Mesendoderm (in vitro differentiated cells): ENCODE measurements around the gene PARK7.

Experiments
- DNase-seq: peaks from one replicate; pipeline ENCODE4 v3.0.0; 2013
- H2AK5ac ChIP-seq: 2 replicates; pipeline ENCODE4 v1.6.1; 2013; ENCODE audit warnings: low read length, inconsistent platforms
- H2BK120ac ChIP-seq: 2 replicates; pipeline ENCODE4 v1.6.1; 2013; ENCODE audit warnings: low read depth, mild to moderate bottlenecking, low read length, moderate library complexity, mixed read lengths
- H2BK15ac ChIP-seq: replicated peaks from 2 replicates; pipeline ENCODE4 v1.6.1; 2013; ENCODE audit warnings: low read depth, mild to moderate bottlenecking, moderate library complexity
- H2BK5ac ChIP-seq: 2 replicates; pipeline ENCODE4 v1.6.1; 2013; ENCODE audit warnings: low read length, inconsistent platforms
- H3K18ac ChIP-seq: 2 replicates; pipeline ENCODE4 v1.6.1; 2013; ENCODE audit warnings: mild to moderate bottlenecking, low read length, mixed read lengths
- H3K23ac ChIP-seq: one replicate; pipeline ENCODE4 v1.6.1; 2013; ENCODE audit warnings: low read length
- H3K27ac ChIP-seq: 2 replicates; pipeline ENCODE4 v1.5.1; 2013; ENCODE audit warnings: low read depth, mild to moderate bottlenecking, inconsistent platforms, low read length, moderate library complexity
- H3K27me3 ChIP-seq: 2 replicates; pipeline ENCODE4 v1.6.1; 2013; ENCODE audit warnings: low read length, control low read depth, mild to moderate bottlenecking, inconsistent platforms; ENCODE audit not compliant: insufficient read depth, poor library complexity
- H3K36me3 ChIP-seq: 2 replicates; pipeline ENCODE4 v1.6.1; 2013; ENCODE audit warnings: low read length, inconsistent platforms; ENCODE audit not compliant: control insufficient read depth, insufficient read depth
- H3K4ac ChIP-seq: one replicate; pipeline ENCODE4 v1.6.1; 2013; ENCODE audit warnings: low read depth, mild to moderate bottlenecking, low read length, moderate library complexity
- H3K4me1 ChIP-seq: 2 replicates; pipeline ENCODE4 v1.6.1; 2013; ENCODE audit warnings: low read depth, low read length, inconsistent platforms; ENCODE audit not compliant: control insufficient read depth
- H3K4me2 ChIP-seq: 2 replicates; pipeline ENCODE4 v1.6.1; 2013; ENCODE audit warnings: low read length
- H3K4me3 ChIP-seq: 2 replicates; pipeline ENCODE4 v1.5.1; 2013; ENCODE audit warnings: mild to moderate bottlenecking, low read length
- H3K56ac ChIP-seq: one replicate; pipeline ENCODE4 v1.6.1; 2013; ENCODE audit warnings: low read length
- H3K79me1 ChIP-seq: 2 replicates; pipeline ENCODE4 v1.6.1; 2013; ENCODE audit warnings: low read length, inconsistent platforms
- H3K79me2 ChIP-seq: 2 replicates; pipeline ENCODE4 v1.6.1; 2013; ENCODE audit warnings: mild to moderate bottlenecking, low read length; ENCODE audit not compliant: control insufficient read depth, insufficient read depth
- H3K9ac ChIP-seq: 2 replicates; pipeline ENCODE4 v1.6.1; 2013; ENCODE audit warnings: low read length, inconsistent platforms
- H4K5ac ChIP-seq: one replicate; pipeline ENCODE4 v1.6.1; 2013; ENCODE audit warnings: low read length
- H4K8ac ChIP-seq: one replicate; pipeline ENCODE4 v1.6.1; 2013; ENCODE audit warnings: low read depth, mild to moderate bottlenecking, control low read depth, low read length, moderate library complexity
- WGBS: extraction: QIAGEN DNeasy Blood & Tissue Kit; methylation state at CpG from one replicate; pipeline ENCODE4 v1.1.7; 2013; ENCODE audit warnings: low lambda C conversion rate, missing lambda C conversion rate; ENCODE audit not compliant: insufficient coverage; ENCODE audit errors: extremely low coverage; 5-methylcytosine and 5-hydroxymethylcytosine counted together

Gene PARK7

DNA sequence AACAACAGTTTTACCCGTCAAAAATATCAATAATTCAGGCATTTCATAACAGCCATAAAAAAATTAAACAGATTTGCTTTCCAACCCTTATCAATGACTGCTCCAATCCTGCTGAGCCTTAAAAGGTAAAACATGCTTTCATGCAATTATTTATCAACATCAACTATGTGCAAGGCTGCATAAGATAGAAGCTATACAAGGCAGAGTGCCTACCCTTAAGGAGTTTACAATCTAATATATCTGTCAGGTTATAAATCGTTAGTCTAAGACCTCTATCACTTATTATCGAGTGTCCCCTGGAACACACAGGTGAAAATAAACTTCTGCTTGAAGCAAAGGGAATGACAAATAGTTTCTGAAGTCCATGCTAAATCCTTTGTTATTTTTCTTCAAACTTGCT lies 62.8 kb downstream of the PARK7 start:
- Histone ChIP-seq H3K79me1 (no peaks in the 10 kb centered on the region), H3K4me1 (peaks cover 9% of the 10 kb centered on the region), H3K4me2 (no peak overlapping the region), H4K8ac (no peak overlapping the region), H3K18ac (no peak overlapping the region), H3K27ac (no peak overlapping the region), H3K79me2 (peaks cover 47% of the 10 kb centered on the region), H3K4ac (no peak overlapping the region), H2BK5ac (no peak overlapping the region), H3K23ac (no peak overlapping the region), H4K5ac (no peak overlapping the region), H3K4me3 (no peak overlapping the region), H3K36me3 (no peaks in the 10 kb centered on the region), H2BK120ac (no peak overlapping the region), H2AK5ac (no peak overlapping the region), H3K27me3 (no peaks in the 10 kb centered on the region), H2BK15ac (no peak overlapping the region), H3K9ac (no peak overlapping the region), H3K56ac (no peak overlapping the region)
- no peak for DNase-seq
- no CpG with 5 or more reads among the region's 3 CpGs for WGBS

DNA sequence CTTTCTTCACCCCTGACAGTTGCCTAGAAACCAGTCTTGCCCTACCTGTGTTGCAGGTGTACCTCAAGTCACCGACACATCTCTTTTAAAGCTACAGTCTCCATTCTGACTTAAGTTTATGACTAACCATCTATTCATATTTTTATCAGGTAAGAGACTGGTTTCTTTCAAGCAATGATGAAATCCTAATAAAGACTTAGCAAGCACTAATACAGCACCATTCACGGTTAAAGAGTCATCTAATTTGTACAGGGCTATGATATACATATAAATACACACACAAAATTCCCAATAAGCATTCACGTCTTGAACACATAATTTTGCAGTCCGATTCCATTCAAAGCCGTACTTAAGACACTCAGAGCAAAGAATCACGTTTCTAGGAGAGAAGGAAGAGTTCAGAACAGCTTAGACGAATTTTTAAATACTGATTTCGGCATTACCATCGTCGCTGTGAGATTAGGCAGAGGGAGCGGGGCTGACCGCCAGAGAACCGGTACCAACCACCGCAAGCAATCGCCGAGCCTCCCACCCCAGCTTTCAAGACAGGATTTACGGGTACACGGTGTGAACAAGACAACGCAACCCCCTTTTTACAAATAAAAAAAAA lies 63.7 kb downstream of the PARK7 start:
- no peak overlapping the region for H2BK5ac ChIP-seq
- no peak overlapping the region for H2BK120ac ChIP-seq
- no peak overlapping the region for H3K23ac ChIP-seq
- no CpG with 5 or more reads among the region's 19 CpGs for WGBS
- H2AK5ac ChIP-seq: no peak overlapping the region
- no peaks in the 10 kb centered on the region for H3K79me1 ChIP-seq
- H3K27me3 ChIP-seq: no peaks in the 10 kb centered on the region
- H3K4me1 ChIP-seq: peaks cover 9% of the 10 kb centered on the region
- H3K56ac ChIP-seq: peak overlapping the region; percentile 91
- peaks cover 47% of the 10 kb centered on the region for H3K79me2 ChIP-seq
- no peak for DNase-seq
- no peak overlapping the region for H3K27ac ChIP-seq
- H4K5ac ChIP-seq: no peak overlapping the region
- H2BK15ac ChIP-seq: no peak overlapping the region
- H3K4me2 ChIP-seq: peak overlapping the region; percentile 91
- peak overlapping the region; percentile 40 for H3K4me3 ChIP-seq
- no peaks in the 10 kb centered on the region for H3K36me3 ChIP-seq
- H3K9ac ChIP-seq: peak overlapping the region; percentile 83
- H4K8ac ChIP-seq: no peak overlapping the region
- H3K18ac ChIP-seq: peak overlapping the region; percentile 99
- H3K4ac ChIP-seq: no peak overlapping the region

DNA sequence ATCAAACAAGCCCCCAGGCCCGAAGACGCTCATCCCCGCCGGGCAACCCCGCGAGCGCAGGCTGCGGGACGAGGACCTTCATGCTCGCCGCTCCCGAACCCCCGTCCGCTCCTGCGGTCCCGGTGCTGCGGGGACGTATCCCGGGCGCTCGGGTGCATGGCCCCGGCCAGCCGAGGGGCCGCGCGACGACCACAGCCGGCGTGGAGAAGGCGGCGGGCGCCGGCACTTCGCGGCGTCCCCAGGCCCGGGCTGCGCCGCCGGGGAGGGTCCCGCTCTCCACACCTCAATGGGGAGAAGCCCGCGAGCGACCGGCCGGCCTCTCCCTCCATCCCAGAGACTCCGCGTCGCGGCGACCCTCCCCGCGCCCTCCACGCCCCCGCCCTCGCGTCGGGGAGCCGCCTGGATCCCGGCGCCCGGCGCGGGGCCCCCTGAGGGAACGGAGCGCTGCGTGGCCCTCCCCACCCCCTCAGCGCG lies 64.2 kb downstream of the PARK7 start:
- no peak overlapping the region for H4K5ac ChIP-seq
- no peak overlapping the region for H2AK5ac ChIP-seq
- H3K79me2 ChIP-seq: peaks cover 45% of the 10 kb centered on the region
- H3K27me3 ChIP-seq: no peaks in the 10 kb centered on the region
- peaks cover 9% of the 10 kb centered on the region for H3K4me1 ChIP-seq
- no peak for DNase-seq
- H3K4ac ChIP-seq: peak overlapping the region; percentile 2
- H4K8ac ChIP-seq: no peak overlapping the region
- H3K27ac ChIP-seq: peak overlapping the region; percentile 27
- peak overlapping the region; percentile 83 for H3K9ac ChIP-seq
- no peaks in the 10 kb centered on the region for H3K79me1 ChIP-seq
- H3K56ac ChIP-seq: peak overlapping the region; percentile 91
- no peaks in the 10 kb centered on the region for H3K36me3 ChIP-seq
- peak overlapping the region; percentile 100 for H3K23ac ChIP-seq
- peak overlapping the region; percentile 99 for H3K18ac ChIP-seq
- no peak overlapping the region for H2BK15ac ChIP-seq
- WGBS: no CpG with 5 or more reads among the region's 69 CpGs
- peak overlapping the region; percentile 91 for H3K4me2 ChIP-seq
- H2BK5ac ChIP-seq: no peak overlapping the region
- peak overlapping the region; percentile 40 for H3K4me3 ChIP-seq
- no peak overlapping the region for H2BK120ac ChIP-seq

DNA sequence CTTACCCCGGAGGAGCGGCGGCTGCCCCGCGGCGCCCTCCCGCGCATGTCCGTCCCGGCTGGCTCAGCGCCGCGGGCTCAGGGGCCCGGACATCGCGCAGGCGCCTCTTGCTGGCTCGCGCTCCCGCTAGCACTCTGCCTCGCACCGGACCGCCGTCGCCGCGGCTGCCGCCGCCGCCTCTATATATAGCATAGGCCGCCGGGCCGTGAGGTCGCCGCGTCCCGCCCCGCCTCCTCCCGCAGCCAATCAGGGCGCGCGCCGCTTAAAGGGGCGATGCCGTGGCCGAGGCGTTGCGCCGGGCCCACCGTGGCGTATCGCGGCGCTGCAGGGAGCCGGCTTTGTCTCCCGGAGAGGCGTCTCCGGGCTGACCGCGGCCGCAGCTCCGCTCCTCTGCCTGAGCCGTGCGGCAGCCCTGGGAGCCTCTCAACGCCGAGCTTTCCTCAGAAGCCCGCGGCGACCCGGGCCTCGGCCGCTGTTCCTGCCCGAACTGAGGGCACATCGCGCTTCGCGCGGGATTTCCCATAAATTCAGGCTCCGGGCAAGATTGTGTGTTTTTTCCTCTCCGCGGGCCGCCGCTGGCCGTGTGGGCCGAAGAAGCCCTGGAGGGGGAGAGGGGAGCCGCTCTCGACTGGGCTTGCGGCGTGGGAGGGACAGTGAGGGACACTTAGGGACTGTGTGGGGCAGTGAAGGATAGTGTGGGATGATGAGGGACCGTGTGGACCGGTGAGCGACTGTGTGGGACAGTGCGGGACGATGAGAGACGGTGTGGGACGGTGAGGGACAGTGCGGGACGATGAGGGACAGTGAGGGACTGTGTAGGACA lies 64.9 kb downstream of the PARK7 start, which contains the start of gene ERRFI1:
Gene ERRFI1 (minus strand): TSS at position 157 of the 823 bp plus-strand sequence. CDS start 10,690 bp downstream, outside the sequence.
- Histone ChIP-seq H3K18ac (peak within 1 kb of the TSS; percentile 99), H3K79me1 (no peaks in the 10 kb centered on the region), H3K4ac (peak within 1 kb of the TSS; percentile 29), H3K56ac (peak within 1 kb of the TSS; percentile 99), H3K23ac (peak within 1 kb of the TSS; percentile 100), H3K36me3 (no peaks in the 10 kb centered on the region), H2BK5ac (peak within 1 kb of the TSS; percentile 88), H3K4me3 (peak within 1 kb of the TSS; percentile 40), H3K79me2 (peaks cover 44% of the 10 kb centered on the region), H3K9ac (peak within 1 kb of the TSS; percentile 83), H3K4me1 (peaks cover 9% of the 10 kb centered on the region), H3K27me3 (no peaks in the 10 kb centered on the region), H2BK15ac (no peak within 1 kb of the TSS), H2AK5ac (peak within 1 kb of the TSS; percentile 99), H4K5ac (peak within 1 kb of the TSS; percentile 40), H2BK120ac (no peak within 1 kb of the TSS), H4K8ac (no peak within 1 kb of the TSS), H3K27ac (peak within 1 kb of the TSS; percentile 27), H3K4me2 (peak within 1 kb of the TSS; percentile 91)
- DNase-seq: peak; percentile 96
- WGBS: no CpG with 5 or more reads among the region's 98 CpGs

DNA sequence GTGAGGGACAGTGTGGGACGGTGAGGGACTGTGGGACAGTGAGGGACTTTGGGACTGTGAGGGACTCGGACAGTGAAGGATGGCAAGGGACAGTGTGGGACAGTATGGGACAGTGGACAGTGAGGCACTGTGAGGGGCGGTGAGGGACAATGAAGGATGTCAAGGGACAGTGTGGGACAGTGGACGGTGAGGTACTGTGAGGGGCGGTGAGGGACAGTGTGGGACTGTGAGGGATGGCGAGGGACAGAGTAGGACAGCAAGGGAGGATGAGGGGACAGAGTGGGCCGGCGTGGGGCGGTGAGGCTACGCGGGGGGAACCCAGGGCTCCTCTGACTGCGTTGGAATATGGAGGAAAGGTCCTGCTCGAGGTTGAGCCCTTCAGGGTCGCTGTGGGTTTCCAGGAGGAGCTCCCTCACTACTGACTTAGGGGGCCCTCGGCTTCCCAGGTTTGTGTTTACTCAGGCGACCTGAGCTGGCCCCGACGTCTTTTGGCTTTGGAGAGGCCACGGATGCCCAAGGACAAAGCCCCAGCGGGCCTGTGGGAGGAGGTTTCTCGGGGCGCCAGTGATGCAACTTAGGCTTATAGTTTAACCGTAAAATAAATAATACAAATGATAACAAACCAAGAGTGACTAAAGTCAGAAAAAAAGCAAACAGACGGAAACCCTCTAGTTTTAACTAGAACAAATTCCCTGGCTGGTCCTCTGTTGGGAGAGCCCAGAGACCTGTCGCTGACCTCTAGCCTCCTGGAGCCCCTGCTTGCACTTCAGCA lies 65.7 kb downstream of the PARK7 start:
- H3K4me3 ChIP-seq: no peak overlapping the region
- no peak overlapping the region for H4K5ac ChIP-seq
- no peaks in the 10 kb centered on the region for H3K27me3 ChIP-seq
- peak overlapping the region; percentile 99 for H2AK5ac ChIP-seq
- H3K79me2 ChIP-seq: peaks cover 36% of the 10 kb centered on the region
- H3K4ac ChIP-seq: no peak overlapping the region
- no peak overlapping the region for H2BK120ac ChIP-seq
- H3K9ac ChIP-seq: peak overlapping the region; percentile 82
- H3K36me3 ChIP-seq: no peaks in the 10 kb centered on the region
- H2BK15ac ChIP-seq: no peak overlapping the region
- no peak overlapping the region for H3K18ac ChIP-seq
- H3K27ac ChIP-seq: no peak overlapping the region
- no peak for DNase-seq
- no CpG with 5 or more reads among the region's 25 CpGs for WGBS
- no peak overlapping the region for H4K8ac ChIP-seq
- no peaks in the 10 kb centered on the region for H3K79me1 ChIP-seq
- H2BK5ac ChIP-seq: peak overlapping the region; percentile 88
- peak overlapping the region; percentile 83 for H3K4me2 ChIP-seq
- peaks cover 8% of the 10 kb centered on the region for H3K4me1 ChIP-seq
- H3K23ac ChIP-seq: peak overlapping the region; percentile 96
- H3K56ac ChIP-seq: peak overlapping the region; percentile 99
